Measurements from ENCODE around the gene GAS7. TPM values are rescaled to one million over a fixed set of nuclear protein-coding genes. Genes with fewer than 3 reads are reported as not detected.

Gene GAS7
- total and polyA plus RNA-seq, 10 of the 15 experiments (the other 5 are each of a cell fraction or from before 2014, with no cell fraction given), result 2.3 to 53.4 (median 24.0) TPM

GRCh38 chr17:10120749-10121148 is 77.7 kb downstream of the GAS7 start:
- BruUV-seq (replicated peaks), result no TSS peak
- Histone ChIP-seq H3K4me1 (ENCODE audit: control insufficient read depth, insufficient read depth, low read length) (peaks cover 34% of the 10 kb centered on the region), H3K9me3 (replicated peaks; ENCODE audit: control insufficient read depth, insufficient read depth, low read length) (no peaks in the 10 kb centered on the region; the same call in 2 of the 3 replicates), H3K4me3 (no peak overlapping the region), H3K36me3 (ENCODE audit: control insufficient read depth in 2 of 2, insufficient read depth in 2 of 2, low read length in 1 of 2) (no peaks in the 10 kb centered on the region), H3K4me2 (ENCODE audit: control insufficient read depth, insufficient read depth) (no peak overlapping the region), H3K27me3 (replicated peaks in 1 of 2; ENCODE audit: control insufficient read depth in 2 of 2, insufficient read depth in 2 of 2, low read length in 1 of 2) (0 out of 4 replicates have a peak, but pooled peaks cover 0 to 1% of the 10 kb centered on the region in 2 experiments), H3K9ac (ENCODE audit: control insufficient read depth, insufficient read depth, low read length) (no peak overlapping the region), H4K20me1 (ENCODE audit: control insufficient read depth, insufficient read depth) (no peaks in the 10 kb centered on the region), H3K27ac (ENCODE audit: control insufficient read depth, insufficient read depth) (no peak overlapping the region), H3K79me2 (ENCODE audit: control insufficient read depth, insufficient read depth, low read length) (no peaks in the 10 kb centered on the region), H2AFZ (ENCODE audit: control insufficient read depth, low read depth, low read length) (peak overlapping the region; percentile 34; the same call in 1 of the 2 replicates)
- in situ Hi-C loops (cut with MboI), result no loop called here
- DNase-seq (ENCODE audit: low read depth, low spot score) (no peak), FAIRE-seq (no peak), ATAC-seq (no peak)
- intact Hi-C loops (cut with micrococcal nuclease; ENCODE audit: unreplicated experiment), result no loop called here
- WGBS (ENCODE audit: insufficient coverage, insufficient replicate concordance, low lambda C conversion rate, missing lambda C conversion rate), result 20% methylated on average over 12 of the region's 12 CpGs
- RAD21 ChIA-PET (ENCODE audit: unreplicated experiment), result no interaction called here
- CTCF ChIA-PET, result no interaction called here
- SMC1A ChIA-PET (ENCODE audit: uncharacterized antibody, unreplicated experiment), result no interaction called here
- POLR2A ChIA-PET, result no interaction called here
- TF ChIP-seq RELB (IDR thresholded peaks at IDR 0.05; ENCODE audit: low read depth) (no peak), IRF4 (IDR thresholded peaks at IDR 0.05; ENCODE audit: low read depth, low read length) (no peak), ZBTB40 (IDR thresholded peaks at IDR 0.05; ENCODE audit: borderline replicate concordance) (no peak), TCF3 (IDR thresholded peaks at IDR 0.05; ENCODE audit: borderline replicate concordance, insufficient read depth, low read depth, low read length) (no peak), TARDBP (IDR thresholded peaks at IDR 0.05; ENCODE audit: borderline replicate concordance) (no peak), PAX8 (IDR thresholded peaks at IDR 0.05) (no peak), BCLAF1 (IDR thresholded peaks at IDR 0.05) (no peak), GABPA (IDR thresholded peaks at IDR 0.05; ENCODE audit: low read depth) (no peak), POLR2AphosphoS2 (IDR thresholded peaks at IDR 0.05; ENCODE audit: low read depth, low read length) (no peak), MTA2 (IDR thresholded peaks at IDR 0.05; ENCODE audit: low read depth) (no peak), ZNF384 (IDR thresholded peaks at IDR 0.05; ENCODE audit: borderline replicate concordance, low read depth, low read length) (no peak), NFYB (IDR thresholded peaks at IDR 0.05; ENCODE audit: insufficient read depth, low read depth, low read length) (no peak), KLF5 (IDR thresholded peaks at IDR 0.05; ENCODE audit: partially characterized antibody) (no peak), ZNF274 (IDR thresholded peaks at IDR 0.05; ENCODE audit: insufficient read depth, insufficient read length) (no peak), PML (IDR thresholded peaks at IDR 0.05; ENCODE audit: low read length) (no peak)
